GM19023 (cell line): ENCODE results near the gene PROP1.
"Not testable (repeated sequence)": the region's sequence is repeated elsewhere in the genome, so short reads cannot be mapped to it uniquely, and the experiment has no call there.

ENCODE experiments used
- ATAC-seq: cut with Tn5 transposase; IDR thresholded peaks from one replicate; pipeline ENCODE4 v1.9.1; 2021; ENCODE audit warnings: mild to moderate bottlenecking, moderate library complexity; ENCODE audit not compliant: unreplicated experiment

The PROP1 gene

GRCh38 chr5:177995691-177996595, at the start of gene PROP1:
TSS of gene PROP1 (minus strand) at chr5:177996242. CDS start at chr5:177995933, 309 bp downstream.
- ATAC-seq = no peak

- not testable (repeated sequence) for ATAC-seq
Observed at GRCh38 chr5:178019379-178020030, 23.5 kb upstream of the PROP1 start.

GRCh38 chr5:178012758-178013157, 16.7 kb upstream of the PROP1 start:
- ATAC-seq = not testable (repeated sequence)

- ATAC-seq = not testable (repeated sequence)
Observed at GRCh38 chr5:178011816-178012554, 15.9 kb upstream of the PROP1 start.

- ATAC-seq = not testable (repeated sequence)
Observed at GRCh38 chr5:178007272-178007671, 11.2 kb upstream of the PROP1 start.

GRCh38 chr5:178006536-178007231, 10.6 kb upstream of the PROP1 start:
- not testable (repeated sequence) for ATAC-seq

- not testable (repeated sequence) for ATAC-seq
Observed at GRCh38 chr5:178006181-178006535, 10.1 kb upstream of the PROP1 start.

- ATAC-seq = no peak
Observed at GRCh38 chr5:177997846-177998245, 1.8 kb upstream of the PROP1 start.

GRCh38 chr5:177997319-177997670, 1.3 kb upstream of the PROP1 start:
- ATAC-seq = no peak

GRCh38 chr5:177996660-177997318, 747 bp upstream of the PROP1 start:
- no peak for ATAC-seq

GRCh38 chr5:177994561-177995190, 1.4 kb downstream of the PROP1 start:
- ATAC-seq = no peak

- no peak for ATAC-seq
Observed at GRCh38 chr5:177994063-177994462, 2.0 kb downstream of the PROP1 start.

- no peak for ATAC-seq
Observed at GRCh38 chr5:177992466-177992865, 3.6 kb downstream of the PROP1 start.

GRCh38 chr5:177988989-177989625, 6.9 kb downstream of the PROP1 start:
- no peak for ATAC-seq

- ATAC-seq = no peak
Observed at GRCh38 chr5:177987326-177987725, 8.7 kb downstream of the PROP1 start.

GRCh38 chr5:177985430-177986040, 10.5 kb downstream of the PROP1 start:
- ATAC-seq = no peak

- ATAC-seq = no peak
Observed at GRCh38 chr5:177984584-177985206, 11.3 kb downstream of the PROP1 start.

- ATAC-seq = no peak
Observed at GRCh38 chr5:177983763-177984583, 12.1 kb downstream of the PROP1 start.
